ENCODE data around the gene CBX2.

Gene CBX2

GRCh38 chr17:79776376-79777119, 1.4 kb upstream of the CBX2 start:
- Histone ChIP-seq H2AFZ (ENCODE audit: low read length) (no peak overlapping the region), H3K9ac (ENCODE audit: low read length) (0 out of 2 replicates have a peak overlapping the region, but pooled peaks have one; percentile 69), H3K27me3 (ENCODE audit: insufficient read depth, low read length) (0 out of 2 replicates have a peak, but pooled peaks cover 3% of the 10 kb centered on the region)

GRCh38 chr17:79777120-79777893, 641 bp upstream of the CBX2 start:
- Histone ChIP-seq H3K27me3 (ENCODE audit: insufficient read depth, low read length) (0 out of 2 replicates have a peak, but pooled peaks cover 3% of the 10 kb centered on the region), H3K4me3 (ENCODE audit: low read depth, low read length, poor library complexity, severe bottlenecking) (peak overlapping the region; percentile 70), H2AFZ (ENCODE audit: low read length) (no peak overlapping the region), H3K79me2 (ENCODE audit: insufficient read depth, low read length) (no peaks in the 10 kb centered on the region), H3K9ac (ENCODE audit: low read length) (peak overlapping the region; percentile 69), H4K20me1 (ENCODE audit: insufficient read depth, low read length) (no peaks in the 10 kb centered on the region), H3K9me3 (ENCODE audit: low read length) (no peaks in the 10 kb centered on the region), H3K27ac (ENCODE audit: low read depth, low read length, poor library complexity, severe bottlenecking) (no peak overlapping the region), H3K36me3 (ENCODE audit: insufficient read depth, low read length) (peaks cover 4% of the 10 kb centered on the region; the same call in 1 of the 2 replicates), H3K9me2 (ENCODE audit: low read depth, low read length) (no peaks in the 10 kb centered on the region), H3K4me2 (ENCODE audit: low read length) (peak overlapping the region; percentile 99), H3F3A (ENCODE audit: insufficient read depth, low read length) (peaks cover 5% of the 10 kb centered on the region; the same call in 1 of the 2 replicates), H3K4me1 (ENCODE audit: insufficient read depth, low read length, severe bottlenecking) (peaks cover 20% of the 10 kb centered on the region)
- TF ChIP-seq CTCF (IDR thresholded peaks at IDR 0.05; ENCODE audit: low read length): peak; percentile 40
- no peak for TF ChIP-seq EZH2 (IDR thresholded peaks at IDR 0.05; ENCODE audit: borderline replicate concordance, low read length)

More at GRCh38 chr17:79776376-79777119, 1.4 kb upstream of the CBX2 start:
- no peaks in the 10 kb centered on the region for H4K20me1 ChIP-seq (ENCODE audit: insufficient read depth, low read length)
- TF ChIP-seq CTCF (IDR thresholded peaks at IDR 0.05; ENCODE audit: low read length) (no peak), EZH2 (IDR thresholded peaks at IDR 0.05; ENCODE audit: borderline replicate concordance, low read length) (no peak)
- no peaks in the 10 kb centered on the region for H3K36me3 ChIP-seq (ENCODE audit: insufficient read depth, low read length)
- H3K4me1 ChIP-seq (ENCODE audit: insufficient read depth, low read length, severe bottlenecking): peaks cover 20% of the 10 kb centered on the region
- H3F3A ChIP-seq (ENCODE audit: insufficient read depth, low read length): peaks cover 5% of the 10 kb centered on the region; the same call in 1 of the 2 replicates
- H3K9me2 ChIP-seq (ENCODE audit: low read depth, low read length): no peaks in the 10 kb centered on the region
- H3K4me2 ChIP-seq (ENCODE audit: low read length): peak overlapping the region; percentile 99; the same call in 1 of the 2 replicates
- no peaks in the 10 kb centered on the region for H3K9me3 ChIP-seq (ENCODE audit: low read length)
- H3K79me2 ChIP-seq (ENCODE audit: insufficient read depth, low read length): no peaks in the 10 kb centered on the region
- peak overlapping the region; percentile 70 for H3K4me3 ChIP-seq (ENCODE audit: low read depth, low read length, poor library complexity, severe bottlenecking)
- no peak overlapping the region for H3K27ac ChIP-seq (ENCODE audit: low read depth, low read length, poor library complexity, severe bottlenecking)

GRCh38 chr17:79778504-79779083, 646 bp downstream of the CBX2 start:
- peaks cover 13% of the 10 kb centered on the region; the same call in 1 of the 2 replicates for H3K36me3 ChIP-seq (ENCODE audit: insufficient read depth, low read length)
- H3K9me3 ChIP-seq (ENCODE audit: low read length): no peaks in the 10 kb centered on the region
- peak overlapping the region; percentile 95 for H3K9ac ChIP-seq (ENCODE audit: low read length)
- H3K4me3 ChIP-seq (ENCODE audit: low read depth, low read length, poor library complexity, severe bottlenecking): peak overlapping the region; percentile 81
- H3K9me2 ChIP-seq (ENCODE audit: low read depth, low read length): no peaks in the 10 kb centered on the region
- H3K79me2 ChIP-seq (ENCODE audit: insufficient read depth, low read length): no peaks in the 10 kb centered on the region
- no peak for TF ChIP-seq EZH2 (IDR thresholded peaks at IDR 0.05; ENCODE audit: borderline replicate concordance, low read length)
- no peak for TF ChIP-seq CTCF (IDR thresholded peaks at IDR 0.05; ENCODE audit: low read length)
- H3K27ac ChIP-seq (ENCODE audit: low read depth, low read length, poor library complexity, severe bottlenecking): peak overlapping the region; percentile 1
- peaks cover 5% of the 10 kb centered on the region; the same call in 1 of the 2 replicates for H3F3A ChIP-seq (ENCODE audit: insufficient read depth, low read length)
- H2AFZ ChIP-seq (ENCODE audit: low read length): no peak overlapping the region
- H3K4me1 ChIP-seq (ENCODE audit: insufficient read depth, low read length, severe bottlenecking): peaks cover 20% of the 10 kb centered on the region
- H4K20me1 ChIP-seq (ENCODE audit: insufficient read depth, low read length): no peaks in the 10 kb centered on the region
- no peaks in the 10 kb centered on the region for H3K27me3 ChIP-seq (ENCODE audit: insufficient read depth, low read length)
- H3K4me2 ChIP-seq (ENCODE audit: low read length): peak overlapping the region; percentile 87
